HepG2 (cell line): ENCODE data around the gene RUNDC1. TPM values are rescaled to one million over a fixed set of nuclear protein-coding genes. Genes with fewer than 3 reads are reported as not detected.
A peak's percentile ranks its signal among the peaks of the same experiment; 100 is the strongest.

ENCODE experiments used
- ATAC-seq: fragments of 200-7000 bp; cut with Tn5 transposase; 3 replicates; pipeline ENCODE4 v1.9.1; 2020; ENCODE audit warnings: mild to moderate bottlenecking, moderate library complexity
- BruUV-seq: library from RNA; stranded (reverse); fragments of 400-500 nt; replicated peaks from 2 replicates; lab custom pipeline; 2021; lab: Mats Ljungman, UMichigan
- CTCF ChIA-PET: fragments of 300-600 bp; formaldehyde crosslinking; extraction: SDS; loops from one replicate; lab custom pipeline; 2021; ENCODE audit warnings: low total read pairs, inconsistent platforms, low intra/inter-chr PET ratio; lab: Yijun Ruan, JAX
- POLR2A ChIA-PET: fragments of 350-600 bp; sonication (Branson Sonifier 250); formaldehyde crosslinking; loops from one replicate; lab custom pipeline; 2020; ENCODE audit warnings: antibody characterized with exemption, inconsistent platforms; lab: Yijun Ruan, JAX
- DNase-seq: peaks from one replicate; pipeline ENCODE4 v3.0.0-alpha.2; 2015; ENCODE audit warnings: low spot score
- FAIRE-seq: peaks from 3 replicates; lab custom pipeline; 2011; peaks lifted over from hg19 to GRCh38; lab: Jason Lieb, UNC
- H2AFZ ChIP-seq: one replicate; pipeline ENCODE4 v1.6.1; 2011; ENCODE audit warnings: low read length, inconsistent platforms
- H3K27ac ChIP-seq: fragments of 300-600 bp; 3 replicates; pipeline ENCODE4 v1.8.0; 2011; ENCODE audit warnings: mixed run types, mild to moderate bottlenecking, mixed read lengths, low read length, inconsistent platforms; ENCODE audit not compliant: insufficient read depth; ENCODE audit errors: extremely low read length
- H3K27me3 ChIP-seq, 2 experiments: fragments of 200-600 bp in 1 of 2; 2 replicates in 1 of 2; 3 replicates in 1 of 2; pipeline versions ENCODE4 v1.6.0 to v1.8.0; 2011; ENCODE audit warnings: low read length in 2 of 2, mild to moderate bottlenecking in 2 of 2, moderate library complexity in 2 of 2, inconsistent platforms in 1 of 2; ENCODE audit not compliant: insufficient read depth in 2 of 2, control insufficient read depth in 1 of 2
- H3K36me3 ChIP-seq, 2 experiments: fragments of 200-600 bp in 1 of 2; replicated peaks in 1 of 2; 2 replicates in 1 of 2; 3 replicates in 1 of 2; pipeline versions ENCODE4 v1.5.1 to v1.8.0; 2011; ENCODE audit warnings: low read length in 2 of 2, inconsistent platforms in 1 of 2; ENCODE audit not compliant: insufficient read depth in 2 of 2, control insufficient read depth in 1 of 2
- H3K4me1 ChIP-seq: 2 replicates; pipeline ENCODE4 v1.5.1; 2012; ENCODE audit warnings: low read length, inconsistent platforms; ENCODE audit not compliant: insufficient read depth
- H3K4me2 ChIP-seq: 2 replicates; pipeline ENCODE4 v1.6.0; 2011; ENCODE audit warnings: low read depth, low read length, inconsistent platforms
- H3K4me3 ChIP-seq, 3 experiments: fragments of 200-600 bp in 1 of 3; sonication (generic), shearing (Covaris generic) in 1 of 3; replicated peaks in 1 of 3; 2 replicates each; pipeline ENCODE4 v1.5.1; 2011 to 2016; ENCODE audit warnings: low read length in 3 of 3, inconsistent platforms in 2 of 3, low read depth in 2 of 3, mild to moderate bottlenecking in 2 of 3, control low read depth in 1 of 3, mixed read lengths in 1 of 3; ENCODE audit not compliant: insufficient read depth in 1 of 3
- H3K79me2 ChIP-seq: one replicate; pipeline ENCODE4 v1.6.1; 2011; ENCODE audit warnings: low read length, inconsistent platforms; ENCODE audit not compliant: insufficient read depth
- H3K9ac ChIP-seq: 2 replicates; pipeline ENCODE4 v1.6.0; 2011; ENCODE audit warnings: mild to moderate bottlenecking, low read depth, low read length, inconsistent platforms; ENCODE audit not compliant: insufficient read depth
- H3K9me3 ChIP-seq: 2 replicates; pipeline ENCODE4 v1.5.1; 2012; ENCODE audit warnings: mild to moderate bottlenecking, low read length
- H4K20me1 ChIP-seq: 2 replicates; pipeline ENCODE4 v1.6.0; 2011; ENCODE audit warnings: inconsistent platforms, mild to moderate bottlenecking, low read length, moderate library complexity; ENCODE audit not compliant: insufficient read depth
- AGO2 ChIP-seq: fragments of 200-400 bp; formaldehyde crosslinking; optimal IDR thresholded peaks from 2 replicates; pipeline ENCODE3; 2017; ENCODE audit warnings: mild to moderate bottlenecking, low read depth, low read length, moderate library complexity
- BRD4 ChIP-seq: sonication (generic); formaldehyde crosslinking; IDR thresholded peaks from 2 replicates; pipeline ENCODE4 v1.4.0; 2020; ENCODE audit warnings: missing genetic modification reagents
- CBFB ChIP-seq: sonication (generic); formaldehyde crosslinking; IDR thresholded peaks from 2 replicates; pipeline ENCODE4 v1.4.0; 2020; ENCODE audit warnings: missing genetic modification reagents
- FOXM1 ChIP-seq: sonication (generic); formaldehyde crosslinking; IDR thresholded peaks from 2 replicates; pipeline ENCODE4 v1.5.0; 2020; ENCODE audit warnings: missing genetic modification reagents
- HNRNPH1 ChIP-seq: fragments of 200-400 bp; formaldehyde crosslinking; optimal IDR thresholded peaks from 2 replicates; pipeline ENCODE3; 2017; ENCODE audit warnings: mild to moderate bottlenecking, low read depth, low read length
- MLLT10 ChIP-seq: sonication (generic); formaldehyde crosslinking; IDR thresholded peaks from 2 replicates; pipeline ENCODE4 v1.4.0; 2020; ENCODE audit warnings: missing genetic modification reagents
- PAF1 ChIP-seq: IDR thresholded peaks from 2 replicates; pipeline ENCODE4 v1.6.1; 2016; ENCODE audit warnings: missing genetic modification reagents, missing compliant biosample characterization
- POLR2AphosphoS5 ChIP-seq: IDR thresholded peaks from 2 replicates; pipeline ENCODE4 v1.6.1; 2012; ENCODE audit warnings: low read depth, low read length
- POLR2G ChIP-seq: fragments of 200-400 bp; formaldehyde crosslinking; IDR thresholded peaks from 2 replicates; pipeline ENCODE4 v1.6.1; 2018; ENCODE audit warnings: mild to moderate bottlenecking, low read depth, low read length, moderate library complexity
- SALL2 ChIP-seq: sonication (generic); formaldehyde crosslinking; IDR thresholded peaks from 2 replicates; pipeline ENCODE4 v1.8.1; 2023; ENCODE audit warnings: mild to moderate bottlenecking, missing genetic modification reagents, inconsistent platforms
- WGBS: methylation state at CpG from one replicate; pipeline ENCODE4 v1.1.6; 2017; ENCODE audit warnings: low lambda C conversion rate; 5-methylcytosine and 5-hydroxymethylcytosine counted together
- in situ Hi-C: cut with HindIII; loops from 2 replicates; pipeline ENCODE4 v1.10.0; 2017; ENCODE audit warnings: low pct_unique_long_range_greater_than_20kb; ENCODE audit not compliant: extremely low pct_ligation_motif_present
- intact Hi-C: fragments of 100-400 bp; cut with micrococcal nuclease; formaldehyde crosslinking; loops from one replicate; pipeline ENCODE4 v1.10.0; 2022; ENCODE audit not compliant: unreplicated experiment
- polyA plus RNA-seq, 8 experiments: library from polyadenylated mRNA; depleted of rRNA in 3 of 8; stranded (reverse) in 7 of 8; unstranded in 1 of 8; fragments of >200 nt; fragmentation: Illumina TruSeq in 4 of 8; extraction: Trizol in 4 of 8; gene quantifications; 2 replicates each; pipeline versions ENCODE4 v1.2.1 to v1.2.3, GENCODE V29; 2011 to 2016; ENCODE audit warnings: low read depth in 4 of 8, missing spikeins in 1 of 8, mixed read lengths in 1 of 8; ENCODE audit not compliant: insufficient read depth in 1 of 8
- total RNA-seq, 5 experiments: library from RNA; depleted of rRNA; stranded (reverse); fragments of >200 nt; fragmentation: Illumina TruSeq; extraction: Trizol; gene quantifications; 2 replicates each; pipeline ENCODE4 v1.2.3, GENCODE V29; 2016; ENCODE audit warnings: low read depth in 1 of 5
- TF ChIP-seq, protein P1 (sequence below): sonication (generic); formaldehyde crosslinking; IDR thresholded peaks from 2 replicates; pipeline ENCODE4 v1.5.0; 2020; ENCODE audit warnings: missing genetic modification reagents, mild to moderate bottlenecking, borderline replicate concordance

The RUNDC1 gene
- total and polyA plus RNA-seq, 2 of the 13 experiments (the other 11 are each of a cell fraction or from before 2014, with no cell fraction given), result 10.3 to 11.4 TPM

DNA sequence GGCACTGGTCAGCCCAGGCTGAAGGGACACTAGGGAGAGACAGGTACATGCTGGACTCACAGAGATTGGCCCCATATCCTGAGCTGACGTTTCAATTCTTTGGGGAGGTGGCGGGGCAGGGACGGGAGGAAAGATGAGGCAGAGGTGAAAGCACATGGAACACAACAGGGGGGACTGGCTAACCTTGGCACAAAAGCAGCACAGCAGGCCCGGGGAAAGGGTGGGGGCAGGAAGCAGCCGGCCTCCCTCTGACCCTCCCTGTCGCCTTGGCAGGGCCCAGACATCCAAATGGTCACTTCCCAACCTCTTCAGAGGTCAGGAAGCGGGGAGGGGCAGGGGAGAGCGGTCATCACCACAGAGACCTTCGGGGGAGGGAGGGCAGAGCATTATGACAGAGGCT lies 35.2 kb downstream of the RUNDC1 start (continued):
- TF ChIP-seq, protein P1, sequence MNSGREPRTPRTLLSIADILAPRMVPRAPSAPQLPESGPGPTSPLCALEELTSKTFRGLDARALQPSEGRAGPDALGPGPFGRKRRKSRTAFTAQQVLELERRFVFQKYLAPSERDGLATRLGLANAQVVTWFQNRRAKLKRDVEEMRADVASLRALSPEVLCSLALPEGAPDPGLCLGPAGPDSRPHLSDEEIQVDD (CRISPR knock-in tag), result no peak

DNA sequence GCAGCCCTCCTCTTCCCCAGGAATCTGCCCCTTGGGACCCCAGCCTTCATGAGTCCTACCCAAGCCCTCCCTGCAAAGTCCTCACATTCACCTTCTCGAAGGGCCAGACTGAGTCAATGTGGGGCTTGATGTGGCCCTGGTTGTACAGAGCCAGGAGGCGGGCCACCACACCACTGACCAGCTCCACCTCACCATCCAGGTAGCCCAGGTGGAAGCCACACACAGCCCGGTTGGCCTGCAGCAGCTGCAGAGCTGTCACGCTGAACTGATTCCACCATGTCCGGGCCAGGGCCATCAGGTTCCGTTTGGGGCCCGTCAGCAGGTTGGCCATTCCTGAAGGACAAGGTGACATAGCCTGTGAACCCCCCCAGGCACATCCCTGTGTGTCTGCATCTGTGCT lies 35.9 kb downstream of the RUNDC1 start:
- Histone ChIP-seq H3K36me3 (peaks cover 31 to 66% of the 10 kb centered on the region in 2 experiments), H3K9ac (no peak overlapping the region), H3K9me3 (no peaks in the 10 kb centered on the region), H3K4me3 (no peak overlapping the region), H2AFZ (no peak overlapping the region), H3K27me3 (no peaks in the 10 kb centered on the region), H3K4me1 (peaks cover 70% of the 10 kb centered on the region), H3K79me2 (peaks cover 20% of the 10 kb centered on the region), H3K27ac (no peak overlapping the region), H4K20me1 (no peaks in the 10 kb centered on the region), H3K4me2 (no peak overlapping the region)
- CTCF ChIA-PET, result no interaction called here
- WGBS, result 92% methylated on average over 6 of the region's 7 CpGs
- in situ Hi-C loops (no loop called here), intact Hi-C loops (no loop called here)
- DNase-seq (no peak), FAIRE-seq (no peak), ATAC-seq (no peak)
- no TSS peak for BruUV-seq
- peak; percentile 78 for TF ChIP-seq AGO2
- no peak for TF ChIP-seq CBFB (CRISPR knock-in tag)
- TF ChIP-seq HNRNPH1, result peak; percentile 19
- 0 out of 2 replicates have a peak, but pooled peaks have one; percentile 30 for TF ChIP-seq BRD4 (CRISPR knock-in tag)
- peak; percentile 56; the same call in 1 of the 2 replicates for TF ChIP-seq FOXM1 (CRISPR knock-in tag)
- TF ChIP-seq SALL2, result 0 out of 2 replicates have a peak, but pooled peaks have one; percentile 38
- no peak for TF ChIP-seq MLLT10 (CRISPR knock-in tag)
- TF ChIP-seq POLR2G, result no peak
- TF ChIP-seq POLR2AphosphoS5, result 0 out of 2 replicates have a peak, but pooled peaks have one; percentile 3
- 0 out of 2 replicates have a peak, but pooled peaks have one; percentile 9 for TF ChIP-seq PAF1
- POLR2A ChIA-PET, result interaction anchor here (1.3 to 2.0 kb wide), 3 partner anchors 10 to 300 kb away, joined by 3 to 10 read pairs (median 6); partner anchors contain the start of genes IFI35 and RPL27
